Small intestine (tissue), 7 donors: ENCODE measurements around the gene TCF23. TPM values are rescaled to one million over a fixed set of nuclear protein-coding genes. Genes with fewer than 3 reads are reported as not detected.

ENCODE experiments used
- DNase-seq, 2 donors: peaks; one replicate each; pipeline versions ENCODE4 v3.0.0 to v3.0.0-alpha.2; 2013
- FAIRE-seq: peaks from 2 replicates; lab custom pipeline; 2012; peaks lifted over from hg19 to GRCh38; lab: Jason Lieb, UNC
- H3K27ac ChIP-seq, 3 donors: one replicate each; pipeline ENCODE4 v1.5.1; 2013; ENCODE audit warnings: low read length in 2 of 3, mild to moderate bottlenecking in 2 of 3, control low read depth in 1 of 3, inconsistent platforms in 1 of 3, low read depth in 1 of 3, moderate library complexity in 1 of 3
- H3K27me3 ChIP-seq, 3 donors: one replicate each; pipeline ENCODE4 v1.6.1; 2013; ENCODE audit warnings: low read length in 3 of 3, inconsistent platforms in 1 of 3; ENCODE audit not compliant: control insufficient read depth in 3 of 3, insufficient read depth in 3 of 3
- H3K36me3 ChIP-seq, 3 donors: one replicate each; pipeline ENCODE4 v1.6.1; 2013; ENCODE audit warnings: low read length in 3 of 3, inconsistent platforms in 1 of 3, low read depth in 1 of 3, mild to moderate bottlenecking in 1 of 3, moderate library complexity in 1 of 3; ENCODE audit not compliant: control insufficient read depth in 3 of 3, insufficient read depth in 2 of 3
- H3K4me1 ChIP-seq, 3 donors: one replicate each; pipeline ENCODE4 v1.6.1; 2013; ENCODE audit warnings: low read length in 2 of 3, inconsistent platforms in 1 of 3, low read depth in 1 of 3, mild to moderate bottlenecking in 1 of 3, moderate library complexity in 1 of 3; ENCODE audit not compliant: control insufficient read depth in 3 of 3, insufficient read depth in 2 of 3
- H3K4me3 ChIP-seq, 3 donors: one replicate each; pipeline ENCODE4 v1.5.1; 2013; ENCODE audit warnings: low read length in 3 of 3, control low read depth in 1 of 3, inconsistent platforms in 1 of 3, low read depth in 1 of 3, mild to moderate bottlenecking in 1 of 3, moderate library complexity in 1 of 3
- H3K9me3 ChIP-seq, 2 donors: one replicate each; pipeline ENCODE4 v1.6.1; 2013; ENCODE audit warnings: low read depth in 1 of 2, low read length in 1 of 2; ENCODE audit not compliant: control insufficient read depth in 2 of 2, insufficient read depth in 1 of 2
- WGBS, 3 donors: extraction: QIAGEN DNeasy Blood & Tissue Kit; methylation state at CpG; one replicate each; pipeline ENCODE4 v1.1.7; 2013; 5-methylcytosine and 5-hydroxymethylcytosine counted together
- polyA plus RNA-seq, 4 donors: library from polyadenylated mRNA; stranded (reverse) in 3 of 4; unstranded in 1 of 4; fragments of 200-250 nt in 3 of 4; fragments of 120-200 nt in 1 of 4; gene quantifications; one replicate each; pipeline versions ENCODE4 v1.2.1 to v1.2.3, GENCODE V29; 2013
- donor health status: healthy with polysubstance abuse.
- donor health status: control.
- donor health status: control.
- donor health status: Bipolar disorder and iron deficiency.
- donor health status: healthy.

The TCF23 gene
- polyA plus RNA-seq, 4 donors = 0.03 TPM; not detected in 2

GRCh38 chr2:27139310-27139709 lies 9.5 kb upstream of the TCF23 start, which contains the start of gene PRR30:
Gene PRR30 (minus strand): TSS chr2:27139410. CDS start chr2:27138329, 1,081 bp downstream.
- Histone ChIP-seq H3K9me3 (no peaks in the 10 kb centered on the region), H3K4me3 (no peak within 1 kb of the TSS), H3K27ac (no peak within 1 kb of the TSS), H3K36me3 (no peaks in the 10 kb centered on the region), H3K4me1 (no peaks in the 10 kb centered on the region), H3K27me3 (peaks cover 0 to 2% (median 0%) of the 10 kb centered on the region in 3 donors)
- 58 to 72% (median 72%) methylated on average over 4 of the region's 4 CpGs for WGBS, 3 donors
- DNase-seq = no peak
- no peak for FAIRE-seq

DNA sequence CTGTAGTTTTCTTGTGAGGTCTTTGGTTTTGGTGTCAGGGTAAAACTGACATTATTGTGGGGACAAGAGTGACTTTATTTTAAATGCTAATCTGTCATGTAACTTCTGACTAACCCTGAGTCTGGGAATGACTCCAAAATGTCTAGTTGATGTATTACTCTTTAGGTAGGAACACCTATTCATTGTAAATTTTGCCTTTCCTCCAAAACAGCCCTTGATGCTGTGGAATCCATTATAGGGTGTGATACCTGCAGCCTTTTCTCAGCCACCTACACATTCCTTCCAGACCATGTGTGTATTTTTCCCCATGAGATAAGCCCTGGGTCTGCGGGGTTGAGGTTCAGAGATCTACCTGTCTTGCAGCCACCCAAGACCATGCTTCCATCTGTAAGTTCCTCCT lies 5.5 kb upstream of the TCF23 start:
- no peak overlapping the region for H3K27ac ChIP-seq
- H3K4me1 ChIP-seq = peaks cover 0 to 4% (median 0%) of the 10 kb centered on the region in 3 donors
- WGBS, 3 donors = 38 to 71% (median 43%) methylated on average over 1 of the region's 1 CpG
- no peak overlapping the region for H3K4me3 ChIP-seq
- DNase-seq (no peak), FAIRE-seq (no peak)
- H3K27me3 ChIP-seq = peaks cover 0 to 2% (median 0%) of the 10 kb centered on the region in 3 donors
- H3K36me3 ChIP-seq = no peaks in the 10 kb centered on the region
- H3K9me3 ChIP-seq = no peaks in the 10 kb centered on the region

DNA sequence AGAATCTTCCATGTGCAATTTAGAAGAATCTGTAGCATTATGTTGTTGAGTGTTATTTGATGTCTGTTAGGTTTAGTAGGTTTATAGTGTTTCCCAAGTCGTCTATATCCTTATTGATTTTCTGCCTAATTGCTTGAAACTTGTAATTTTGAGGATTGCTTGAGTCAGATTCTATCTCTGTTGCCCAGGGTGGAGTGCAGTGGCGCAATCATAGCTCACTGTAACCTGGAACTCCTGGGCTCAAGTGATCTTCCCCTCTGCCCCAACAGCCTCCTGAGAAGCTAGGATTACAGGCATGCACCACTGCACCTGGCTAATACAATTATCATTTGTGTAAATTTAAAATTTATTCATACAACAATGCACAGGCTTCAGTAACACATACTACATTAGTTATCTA lies 3.1 kb upstream of the TCF23 start:
- no peak overlapping the region for H3K4me3 ChIP-seq
- H3K27me3 ChIP-seq = peaks cover 0 to 4% (median 2%) of the 10 kb centered on the region in 3 donors
- H3K4me1 ChIP-seq = peaks cover 0 to 18% (median 4%) of the 10 kb centered on the region in 3 donors
- DNase-seq (no peak), FAIRE-seq (no peak)
- no peaks in the 10 kb centered on the region for H3K9me3 ChIP-seq
- no peaks in the 10 kb centered on the region for H3K36me3 ChIP-seq
- no peak overlapping the region for H3K27ac ChIP-seq
- WGBS, 3 donors = 48 to 75% (median 66%) methylated on average over 2 of the region's 2 CpGs

DNA sequence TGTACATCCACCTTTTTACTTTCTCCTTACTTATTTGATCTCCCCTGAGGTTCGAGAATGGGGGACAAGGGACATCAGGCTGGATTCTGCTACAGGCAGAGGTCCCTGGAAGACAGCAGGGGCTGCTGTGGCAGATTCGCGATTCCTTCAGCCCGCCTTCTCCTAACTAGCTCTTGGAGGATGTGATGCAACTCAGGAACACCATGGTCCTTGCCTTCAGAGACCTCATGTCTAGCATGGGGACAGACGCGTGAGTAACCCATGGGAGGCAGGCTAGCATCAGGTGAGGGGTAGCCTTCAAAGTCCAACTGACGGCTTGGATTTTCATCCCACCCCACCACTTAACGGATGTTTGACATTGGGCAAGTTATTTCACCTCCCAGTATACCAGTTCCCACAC lies 869 bp upstream of the TCF23 start:
- no peak overlapping the region for H3K27ac ChIP-seq
- DNase-seq (no peak), FAIRE-seq (no peak)
- H3K4me3 ChIP-seq = no peak overlapping the region
- 94 to 96% (median 94%) methylated on average over 8 of the region's 8 CpGs for WGBS, 3 donors
- no peaks in the 10 kb centered on the region for H3K36me3 ChIP-seq
- H3K27me3 ChIP-seq = peaks cover 0 to 4% (median 2%) of the 10 kb centered on the region in 3 donors
- H3K9me3 ChIP-seq = no peaks in the 10 kb centered on the region
- peaks cover 0 to 18% (median 4%) of the 10 kb centered on the region in 3 donors for H3K4me1 ChIP-seq

DNA sequence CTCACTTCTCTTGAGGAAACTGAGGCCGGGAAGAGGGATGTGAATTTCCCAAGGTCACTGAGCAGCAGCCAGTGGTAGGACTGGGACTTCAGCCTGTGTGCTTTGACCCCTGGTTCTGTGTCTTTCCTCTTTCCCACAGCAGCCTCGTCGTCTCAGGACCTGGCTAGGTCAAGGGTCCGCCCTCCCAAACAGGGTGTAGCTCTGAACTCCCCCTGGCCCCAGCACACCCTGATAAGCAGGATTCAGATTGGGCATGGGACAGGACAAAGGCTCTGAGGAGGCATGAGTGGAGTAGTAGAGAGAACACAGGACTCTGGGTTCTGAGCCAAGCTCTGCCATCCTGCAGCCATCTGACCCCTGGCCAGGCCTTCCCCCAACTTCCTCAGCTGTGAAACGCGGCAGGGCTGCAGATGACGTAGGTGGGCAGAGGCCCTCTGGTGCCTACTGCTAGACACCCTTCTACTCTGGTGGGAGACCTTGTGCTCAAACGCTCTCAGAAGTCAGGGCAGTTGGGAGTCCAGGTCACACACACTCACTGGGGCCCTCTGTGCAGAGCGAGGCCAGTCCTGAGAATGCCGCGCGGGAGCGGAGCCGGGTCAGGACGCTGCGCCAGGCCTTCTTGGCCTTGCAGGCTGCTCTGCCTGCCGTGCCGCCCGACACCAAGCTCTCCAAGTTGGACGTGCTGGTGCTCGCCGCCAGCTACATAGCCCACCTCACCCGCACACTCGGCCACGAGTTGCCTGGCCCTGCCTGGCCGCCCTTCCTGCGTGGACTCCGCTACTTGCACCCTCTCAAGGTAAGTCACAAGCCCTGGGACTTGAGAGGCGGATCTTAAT lies 984 bp downstream of the TCF23 start:
- 77 to 88% (median 85%) methylated on average over 21 to 29 of the region's 29 CpGs for WGBS, 3 donors
- H3K27me3 ChIP-seq = peaks cover 0 to 4% (median 0%) of the 10 kb centered on the region in 3 donors
- no peak overlapping the region for H3K4me3 ChIP-seq
- DNase-seq (peak; percentile 36 to 56), FAIRE-seq (no peak)
- no peaks in the 10 kb centered on the region for H3K9me3 ChIP-seq
- no peak overlapping the region for H3K27ac ChIP-seq
- H3K4me1 ChIP-seq = peaks cover 0 to 18% (median 4%) of the 10 kb centered on the region in 3 donors
- H3K36me3 ChIP-seq = no peaks in the 10 kb centered on the region

GRCh38 chr2:27150639-27151230 lies 1.9 kb downstream of the TCF23 start:
- no peaks in the 10 kb centered on the region for H3K9me3 ChIP-seq
- DNase-seq (no peak), FAIRE-seq (no peak)
- peaks cover 0 to 18% (median 4%) of the 10 kb centered on the region in 3 donors for H3K4me1 ChIP-seq
- peaks cover 0 to 4% (median 0%) of the 10 kb centered on the region in 3 donors for H3K27me3 ChIP-seq
- H3K27ac ChIP-seq = no peak overlapping the region
- H3K4me3 ChIP-seq = no peak overlapping the region
- WGBS, 3 donors = 84 to 89% (median 86%) methylated on average over 8 of the region's 8 CpGs
- peaks cover 0 to 2% (median 0%) of the 10 kb centered on the region in 3 donors for H3K36me3 ChIP-seq

DNA sequence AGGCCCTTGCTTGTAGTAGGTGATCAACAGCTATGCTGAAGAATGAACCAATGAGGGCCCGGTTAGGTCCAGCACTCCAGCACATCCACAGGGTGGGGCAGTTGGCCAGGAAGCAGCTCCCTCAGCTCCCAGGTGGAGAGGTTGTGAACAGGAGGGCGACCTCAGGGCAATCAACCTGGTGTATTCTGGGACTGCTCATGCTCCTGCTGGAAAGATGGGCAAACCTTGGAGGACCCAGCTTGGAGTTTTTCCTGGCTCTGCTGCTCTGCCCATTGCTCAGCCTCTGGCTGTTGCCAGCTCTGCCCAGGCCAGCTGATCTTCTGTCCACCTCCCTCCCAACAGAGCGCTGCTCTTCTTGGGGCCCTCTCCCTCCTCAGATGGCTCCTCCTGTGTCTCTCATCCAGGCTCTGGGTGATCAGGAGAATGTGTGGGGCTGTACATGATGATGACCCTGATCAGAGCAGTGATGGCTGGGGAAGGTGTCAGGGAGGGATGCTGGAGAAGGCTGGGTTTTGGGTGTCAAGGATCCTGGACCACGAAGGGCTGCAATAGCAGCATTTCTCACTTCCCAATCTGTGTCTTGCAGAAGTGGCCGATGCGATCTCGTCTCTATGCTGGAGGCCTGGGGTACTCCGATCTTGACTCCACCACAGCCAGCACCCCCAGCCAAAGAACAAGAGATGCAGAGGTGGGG lies 3.4 kb downstream of the TCF23 start:
- peak; percentile 38 to 57 for DNase-seq
- 78 to 88% (median 78%) methylated on average over 8 of the region's 8 CpGs for WGBS, 3 donors
- no peak for FAIRE-seq

More for the DNA sequence above, 3.4 kb downstream of the TCF23 start:
- H3K9me3 ChIP-seq = no peaks in the 10 kb centered on the region
- H3K27ac ChIP-seq = no peak overlapping the region
- peaks cover 0 to 2% (median 0%) of the 10 kb centered on the region in 3 donors for H3K36me3 ChIP-seq
- H3K4me1 ChIP-seq = peaks cover 0 to 14% (median 4%) of the 10 kb centered on the region in 3 donors
- no peak overlapping the region for H3K4me3 ChIP-seq
- peaks cover 0 to 4% (median 0%) of the 10 kb centered on the region in 3 donors for H3K27me3 ChIP-seq
